OCI-LY7 (cell line): ENCODE measurements around the gene TMEM39A. TPM values are rescaled to one million over a fixed set of nuclear protein-coding genes. Genes with fewer than 3 reads are reported as not detected.

Source experiments
- BruUV-seq: library from RNA; stranded (reverse); fragments of 400-500 nt; replicated peaks from 2 replicates; lab custom pipeline; 2021; lab: Mats Ljungman, UMichigan
- CTCF ChIA-PET: fragments of 300-600 bp; sonication (Branson Sonifier 250); formaldehyde crosslinking; loops from one replicate; lab custom pipeline; 2022; ENCODE audit warnings: antibody characterized with exemption; ENCODE audit not compliant: unreplicated experiment; lab: Charles Lee
- POLR2A ChIA-PET: fragments of 300-600 bp; sonication (Branson Sonifier 250); formaldehyde crosslinking; loops from one replicate; lab custom pipeline; 2022; ENCODE audit warnings: antibody characterized with exemption; lab: Charles Lee
- DNase-seq: peaks from one replicate; pipeline ENCODE4 v3.0.0-alpha.2; 2015; ENCODE audit warnings: low spot score
- H2AFZ ChIP-seq: fragments of 200-600 bp; sonication (generic), shearing (Covaris generic); 2 replicates; pipeline ENCODE4 v1.6.1; 2014; ENCODE audit warnings: mild to moderate bottlenecking, antibody characterized with exemption, low read length, moderate library complexity
- H3K27ac ChIP-seq: fragments of 200-600 bp; sonication (generic); 2 replicates; pipeline ENCODE4 v1.5.1; 2014; ENCODE audit warnings: mixed run types, low read depth, mild to moderate bottlenecking, moderate library complexity, low read length, inconsistent platforms; ENCODE audit not compliant: poor library complexity, severe bottlenecking
- H3K36me3 ChIP-seq: fragments of 200-600 bp; sonication (generic); 2 replicates; pipeline ENCODE4 v1.6.1; 2014; ENCODE audit warnings: mild to moderate bottlenecking, antibody characterized with exemption, low read length, moderate library complexity, mixed read lengths; ENCODE audit not compliant: insufficient read depth
- H3K4me1 ChIP-seq: fragments of 200-600 bp; sonication (generic); 2 replicates; pipeline ENCODE4 v1.5.1; 2014; ENCODE audit warnings: mild to moderate bottlenecking, low read length; ENCODE audit not compliant: insufficient read depth, poor library complexity, severe bottlenecking
- H3K4me2 ChIP-seq: fragments of 200-600 bp; sonication (generic); 2 replicates; pipeline ENCODE4 v1.6.1; 2014; ENCODE audit warnings: mild to moderate bottlenecking, low read length
- H3K4me3 ChIP-seq: fragments of 200-600 bp; sonication (generic); 2 replicates; pipeline ENCODE4 v1.5.1; 2014; ENCODE audit warnings: mild to moderate bottlenecking, low read depth, low read length; ENCODE audit not compliant: poor library complexity, severe bottlenecking
- H3K79me2 ChIP-seq: fragments of 200-600 bp; sonication (generic); 2 replicates; pipeline ENCODE4 v1.6.1; 2016; ENCODE audit warnings: low read depth, mild to moderate bottlenecking, low read length, moderate library complexity, mixed read lengths; ENCODE audit not compliant: insufficient read depth
- H3K9me2 ChIP-seq: fragments of 200-600 bp; sonication (generic); 2 replicates; pipeline ENCODE4 v1.6.1; 2016; ENCODE audit warnings: mild to moderate bottlenecking, low read length, mixed read lengths; ENCODE audit not compliant: insufficient read depth
- H3K9me3 ChIP-seq: fragments of 200-600 bp; sonication (generic); 2 replicates; pipeline ENCODE4 v1.6.1; 2014; ENCODE audit warnings: mild to moderate bottlenecking, mixed run types, low read length, mixed read lengths
- H4K20me1 ChIP-seq: fragments of 200-600 bp; sonication (generic); 2 replicates; pipeline ENCODE4 v1.6.1; 2014; ENCODE audit warnings: mild to moderate bottlenecking, antibody characterized with exemption, low read length, moderate library complexity, mixed read lengths; ENCODE audit not compliant: insufficient read depth
- EZH2phosphoT487 ChIP-seq: fragments of 200-600 bp; sonication (generic); IDR thresholded peaks from 2 replicates; pipeline ENCODE4 v1.6.1; 2018; ENCODE audit warnings: low read depth, borderline replicate concordance, mild to moderate bottlenecking, mixed run types, antibody characterized with exemption, low read length, moderate library complexity, mixed read lengths
- intact Hi-C: fragments of 100-400 bp; cut with micrococcal nuclease; formaldehyde crosslinking; loops from one replicate; pipeline ENCODE4 v1.10.0; 2022; ENCODE audit not compliant: unreplicated experiment
- total RNA-seq, 2 experiments: library from RNA; depleted of rRNA in 1 of 2; stranded (reverse); fragments of >200 nt in 1 of 2; shearing (Covaris generic) in 1 of 2; gene quantifications; 2 replicates each; pipeline ENCODE4 v1.2.3, GENCODE V29; 2014 to 2022
- TF ChIP-seq, protein P1 (sequence below): fragments of 200-600 bp; sonication (generic); conservative IDR thresholded peaks from 2 replicates; pipeline ENCODE4 v1.5.1; 2014; ENCODE audit warnings: mild to moderate bottlenecking, antibody characterized with exemption, low read length, moderate library complexity, mixed read lengths

Gene TMEM39A
- total RNA-seq, 2 experiments from 2014 or later, result 35.3 to 42.8 TPM

DNA sequence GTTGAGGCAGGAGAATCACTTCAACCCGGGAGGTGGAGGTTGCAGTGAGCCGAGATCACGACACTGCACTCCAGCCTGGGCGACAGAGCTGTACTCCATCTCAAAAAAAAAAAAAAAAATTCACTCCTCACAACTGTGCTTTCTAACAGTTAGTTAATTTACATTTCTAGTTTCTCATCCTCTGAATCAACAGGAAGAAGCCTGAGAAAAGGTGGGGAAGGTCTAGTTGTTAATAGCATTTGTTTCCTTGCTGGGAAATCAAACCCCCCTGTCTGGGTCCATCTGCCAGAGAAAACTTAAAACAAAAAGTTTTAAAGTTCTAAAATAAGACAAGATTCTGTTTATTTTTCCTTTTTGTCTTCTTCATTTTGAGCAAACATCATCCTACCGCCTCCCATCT is 62.3 kb downstream of the TMEM39A start:
- POLR2A ChIA-PET, result interaction anchor here (0.5 to 1.2 kb wide), 6 partner anchors 19 to 937 kb away, joined by 3 to 4 read pairs (median 3); partner anchors contain the start of gene B4GALT4
- no peaks in the 10 kb centered on the region for H4K20me1 ChIP-seq
- intact Hi-C loops, result loop anchor here (5.0 kb wide), 2 partner anchors 61 to 109 kb away; partner anchors contain the start of genes ARHGAP31 and TMEM39A
- H3K36me3 ChIP-seq, result peaks cover 6% of the 10 kb centered on the region; the same call in 1 of the 2 replicates
- peaks cover 6% of the 10 kb centered on the region; the same call in 1 of the 2 replicates for H3K9me3 ChIP-seq
- peak overlapping the region; percentile 49 for H3K4me3 ChIP-seq
- BruUV-seq, result TSS peak; percentile 86
- no peak for TF ChIP-seq EZH2phosphoT487
- TF ChIP-seq, protein P1, sequence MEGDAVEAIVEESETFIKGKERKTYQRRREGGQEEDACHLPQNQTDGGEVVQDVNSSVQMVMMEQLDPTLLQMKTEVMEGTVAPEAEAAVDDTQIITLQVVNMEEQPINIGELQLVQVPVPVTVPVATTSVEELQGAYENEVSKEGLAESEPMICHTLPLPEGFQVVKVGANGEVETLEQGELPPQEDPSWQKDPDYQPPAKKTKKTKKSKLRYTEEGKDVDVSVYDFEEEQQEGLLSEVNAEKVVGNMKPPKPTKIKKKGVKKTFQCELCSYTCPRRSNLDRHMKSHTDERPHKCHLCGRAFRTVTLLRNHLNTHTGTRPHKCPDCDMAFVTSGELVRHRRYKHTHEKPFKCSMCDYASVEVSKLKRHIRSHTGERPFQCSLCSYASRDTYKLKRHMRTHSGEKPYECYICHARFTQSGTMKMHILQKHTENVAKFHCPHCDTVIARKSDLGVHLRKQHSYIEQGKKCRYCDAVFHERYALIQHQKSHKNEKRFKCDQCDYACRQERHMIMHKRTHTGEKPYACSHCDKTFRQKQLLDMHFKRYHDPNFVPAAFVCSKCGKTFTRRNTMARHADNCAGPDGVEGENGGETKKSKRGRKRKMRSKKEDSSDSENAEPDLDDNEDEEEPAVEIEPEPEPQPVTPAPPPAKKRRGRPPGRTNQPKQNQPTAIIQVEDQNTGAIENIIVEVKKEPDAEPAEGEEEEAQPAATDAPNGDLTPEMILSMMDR, result no peak
- peak overlapping the region; percentile 68 for H3K4me2 ChIP-seq
- no peaks in the 10 kb centered on the region for H3K79me2 ChIP-seq
- H3K9me2 ChIP-seq, result no peaks in the 10 kb centered on the region
- CTCF ChIA-PET, result no interaction called here
- peak; percentile 72 for DNase-seq
- peak overlapping the region; percentile 90 for H3K27ac ChIP-seq
- peaks cover 56% of the 10 kb centered on the region for H3K4me1 ChIP-seq
- peak overlapping the region; percentile 85 for H2AFZ ChIP-seq

DNA sequence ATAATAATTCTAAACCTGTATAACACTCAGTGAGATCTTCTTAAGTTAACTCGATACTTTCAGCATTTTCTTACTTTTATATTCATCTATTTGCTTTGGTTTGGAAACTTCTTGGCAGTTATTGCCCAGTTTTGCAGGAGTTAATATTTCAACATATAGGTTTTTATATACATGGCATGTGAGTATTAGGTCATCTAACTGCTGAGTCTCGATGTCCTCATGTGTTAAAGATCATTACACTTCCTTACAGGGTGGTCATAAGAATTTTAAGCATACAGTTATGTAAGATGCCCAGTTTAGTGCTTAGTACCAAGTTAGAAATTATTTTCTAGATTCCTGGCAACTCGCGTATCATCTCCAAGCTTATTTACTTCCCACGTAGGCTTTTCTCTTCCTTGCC is 62.9 kb downstream of the TMEM39A start:
- H3K36me3 ChIP-seq, result peaks cover 6% of the 10 kb centered on the region; the same call in 1 of the 2 replicates
- H3K4me3 ChIP-seq, result peak overlapping the region; percentile 49
- TF ChIP-seq, protein P1, result no peak
- TF ChIP-seq EZH2phosphoT487, result no peak
- peak overlapping the region; percentile 85; the same call in 1 of the 2 replicates for H2AFZ ChIP-seq
- ChIA-PET POLR2A (interaction anchor here (0.5 to 1.3 kb wide), 7 partner anchors 19 to 937 kb away, joined by 3 to 4 read pairs (median 3); partner anchors contain the start of gene B4GALT4), CTCF (no interaction called here)
- H3K9me2 ChIP-seq, result no peaks in the 10 kb centered on the region
- peak overlapping the region; percentile 68 for H3K4me2 ChIP-seq
- H3K27ac ChIP-seq, result peak overlapping the region; percentile 90
- H3K9me3 ChIP-seq, result peaks cover 6% of the 10 kb centered on the region; the same call in 1 of the 2 replicates
- H3K79me2 ChIP-seq, result no peaks in the 10 kb centered on the region
- H4K20me1 ChIP-seq, result no peaks in the 10 kb centered on the region
- no peak for DNase-seq
- peaks cover 56% of the 10 kb centered on the region for H3K4me1 ChIP-seq
- no TSS peak for BruUV-seq
- intact Hi-C loops, result loop anchor here (5.0 kb wide), 2 partner anchors 62 to 108 kb away; partner anchors contain the start of genes ARHGAP31 and TMEM39A

- H3K4me3 ChIP-seq, result no peak overlapping the region
- H3K79me2 ChIP-seq, result no peaks in the 10 kb centered on the region
- H3K27ac ChIP-seq, result no peak overlapping the region
- H2AFZ ChIP-seq, result no peak overlapping the region
- CTCF ChIA-PET, result interaction anchor here (1.0 kb wide), 1 partner anchor 11 kb away, joined by 3 read pairs; no protein-coding TSS in a partner anchor
- TF ChIP-seq, protein P1, result no peak
- TF ChIP-seq EZH2phosphoT487, result no peak
- no peak overlapping the region for H3K4me2 ChIP-seq
- no peaks in the 10 kb centered on the region for H3K9me2 ChIP-seq
- no TSS peak for BruUV-seq
- H4K20me1 ChIP-seq, result no peaks in the 10 kb centered on the region
- no peak for DNase-seq
- POLR2A ChIA-PET, result interaction anchor here (1.1 to 4.1 kb wide), 6 partner anchors 24 to 103 kb away, joined by 3 to 11 read pairs (median 3); partner anchors contain the start of genes ARHGAP31 and TMEM39A
- H3K9me3 ChIP-seq, result peaks cover 1% of the 10 kb centered on the region; the same call in 1 of the 2 replicates
- H3K4me1 ChIP-seq, result peaks cover 30% of the 10 kb centered on the region
- intact Hi-C loops, result no loop called here
- H3K36me3 ChIP-seq, result peaks cover 2% of the 10 kb centered on the region; the same call in 1 of the 2 replicates
Observed at GRCh38 chr3:119396870-119397269, 66.5 kb downstream of the TMEM39A start.
